Neuron (in vitro differentiated cells): Measurements from ENCODE around the gene POLR3GL.

Source experiments
- H2AFZ ChIP-seq: one replicate; pipeline ENCODE4 v1.6.1; 2013; ENCODE audit warnings: low read depth, mild to moderate bottlenecking, inconsistent platforms, low read length, moderate library complexity
- H3K27me3 ChIP-seq: one replicate; pipeline ENCODE4 v1.6.1; 2013; ENCODE audit warnings: low read length; ENCODE audit not compliant: insufficient read depth
- H3K36me3 ChIP-seq: one replicate; pipeline ENCODE4 v1.6.1; 2013; ENCODE audit warnings: low read length; ENCODE audit not compliant: insufficient read depth
- H3K4me1 ChIP-seq: one replicate; pipeline ENCODE4 v1.6.1; 2013; ENCODE audit warnings: low read length; ENCODE audit not compliant: insufficient read depth
- H3K4me3 ChIP-seq: 2 replicates; pipeline ENCODE4 v1.5.1; 2013; ENCODE audit warnings: mild to moderate bottlenecking, low read length, moderate library complexity
- H3K9me3 ChIP-seq: one replicate; pipeline ENCODE4 v1.6.1; 2013; ENCODE audit warnings: low read length

The POLR3GL gene

DNA sequence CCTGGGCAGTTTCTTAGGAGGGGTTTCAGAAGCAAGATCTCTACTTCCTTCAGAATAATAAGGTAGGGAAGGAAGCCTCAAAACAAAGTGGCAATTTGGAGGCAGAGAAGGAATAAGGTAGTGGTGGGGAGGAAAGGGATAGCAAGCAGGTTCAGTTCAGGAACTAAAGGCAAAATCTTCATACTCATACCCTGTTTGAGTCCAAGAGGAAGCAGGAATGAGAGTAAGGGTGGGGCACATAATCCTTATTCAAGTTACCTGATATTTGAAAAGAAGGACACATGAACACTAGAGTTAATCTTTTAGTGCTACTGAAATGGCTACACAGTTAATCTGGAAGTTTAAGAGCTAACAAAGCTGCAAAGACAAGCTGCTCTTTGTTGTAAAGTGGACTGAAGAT is 28.8 kb upstream of the POLR3GL start:
- H3K36me3 ChIP-seq: peaks cover 42% of the 10 kb centered on the region
- H3K4me1 ChIP-seq: no peaks in the 10 kb centered on the region
- H3K4me3 ChIP-seq: no peak overlapping the region
- no peaks in the 10 kb centered on the region for H3K9me3 ChIP-seq
- H2AFZ ChIP-seq: no peak overlapping the region
- H3K27me3 ChIP-seq: no peaks in the 10 kb centered on the region

DNA sequence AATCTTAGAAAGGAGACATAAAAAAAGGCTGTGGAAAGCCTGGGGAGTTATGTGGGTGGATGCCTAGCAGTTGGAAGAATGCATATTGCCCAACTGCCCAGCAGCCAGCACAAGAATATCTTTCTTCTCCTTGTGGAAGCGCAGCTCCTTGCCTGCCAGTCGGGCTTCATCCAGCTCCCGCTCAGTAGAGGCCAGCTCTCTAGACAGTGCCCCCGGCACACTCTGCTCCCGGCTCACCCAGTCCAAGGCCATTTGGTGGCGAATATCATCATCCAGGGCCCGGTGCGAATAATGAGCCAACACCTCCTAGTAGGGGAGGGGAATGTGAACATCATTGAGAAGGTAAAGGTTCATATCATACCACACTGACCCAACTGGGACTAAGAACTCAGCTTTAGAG is 28.2 kb upstream of the POLR3GL start:
- H3K27me3 ChIP-seq: no peaks in the 10 kb centered on the region
- H3K36me3 ChIP-seq: peaks cover 44% of the 10 kb centered on the region
- no peaks in the 10 kb centered on the region for H3K9me3 ChIP-seq
- H3K4me3 ChIP-seq: no peak overlapping the region
- no peaks in the 10 kb centered on the region for H3K4me1 ChIP-seq
- H2AFZ ChIP-seq: no peak overlapping the region

DNA sequence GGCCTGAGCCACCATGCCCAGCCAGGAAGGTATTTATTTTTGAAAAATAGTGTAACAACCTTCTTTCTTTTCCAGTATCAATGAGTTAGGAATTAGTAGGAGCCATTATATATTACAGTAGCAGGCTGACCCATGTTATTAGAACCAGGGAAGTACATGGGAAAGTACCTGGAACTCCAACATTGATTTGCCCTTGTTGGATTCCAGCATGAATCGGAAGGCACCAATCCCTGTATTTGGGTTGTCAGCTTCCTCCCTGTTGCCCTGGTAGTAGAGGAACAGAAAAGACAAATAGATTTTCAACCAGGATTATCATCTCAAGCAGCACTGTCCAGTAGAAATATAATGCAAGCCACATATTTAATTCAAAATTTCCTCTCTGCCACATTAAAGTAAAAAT is 27.1 kb upstream of the POLR3GL start:
- H3K36me3 ChIP-seq: peaks cover 52% of the 10 kb centered on the region
- H3K4me1 ChIP-seq: no peaks in the 10 kb centered on the region
- no peak overlapping the region for H3K4me3 ChIP-seq
- H2AFZ ChIP-seq: no peak overlapping the region
- no peaks in the 10 kb centered on the region for H3K27me3 ChIP-seq
- H3K9me3 ChIP-seq: no peaks in the 10 kb centered on the region

DNA sequence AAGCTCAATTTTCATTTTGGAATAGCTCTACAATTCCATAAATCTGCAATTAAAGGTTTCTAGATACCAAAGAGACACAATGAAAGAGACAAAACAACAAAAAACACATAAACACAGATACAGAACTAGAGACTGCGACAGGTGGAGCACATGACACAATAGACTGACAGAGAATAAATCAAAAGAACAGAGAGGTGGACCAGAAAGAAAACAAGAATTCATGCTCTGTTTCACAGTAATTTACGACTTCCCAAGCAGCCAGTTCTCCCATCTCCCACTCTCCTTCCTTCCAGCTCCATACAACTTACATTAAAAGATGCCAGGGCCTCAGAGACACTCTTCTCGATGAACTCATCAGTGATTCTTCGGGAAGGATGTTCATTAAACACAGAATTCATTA is 22.1 kb upstream of the POLR3GL start:
- H2AFZ ChIP-seq: no peak overlapping the region
- no peaks in the 10 kb centered on the region for H3K4me1 ChIP-seq
- peaks cover 56% of the 10 kb centered on the region for H3K36me3 ChIP-seq
- H3K27me3 ChIP-seq: no peaks in the 10 kb centered on the region
- H3K4me3 ChIP-seq: no peak overlapping the region
- H3K9me3 ChIP-seq: no peaks in the 10 kb centered on the region

DNA sequence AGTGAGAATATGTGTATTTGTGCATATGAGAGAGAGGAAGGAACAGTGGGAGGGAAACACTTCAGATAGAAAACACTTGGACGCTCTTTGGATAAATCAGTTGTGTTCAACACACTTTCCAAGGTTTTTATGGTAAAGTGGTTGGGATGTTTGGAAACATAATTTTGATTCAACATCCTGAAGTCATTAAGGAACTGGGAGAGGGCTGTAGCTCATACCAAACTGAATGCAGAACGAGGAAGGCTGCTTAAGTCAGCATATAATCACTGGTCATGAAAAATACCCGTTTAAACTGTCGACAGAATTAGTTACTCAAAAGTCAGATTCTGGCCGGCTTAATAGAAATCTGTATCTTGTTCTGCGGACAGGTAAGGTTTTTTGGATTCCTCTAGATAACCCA is 21.6 kb upstream of the POLR3GL start:
- H3K4me3 ChIP-seq: no peak overlapping the region
- H3K27me3 ChIP-seq: no peaks in the 10 kb centered on the region
- H2AFZ ChIP-seq: no peak overlapping the region
- no peaks in the 10 kb centered on the region for H3K9me3 ChIP-seq
- H3K4me1 ChIP-seq: no peaks in the 10 kb centered on the region
- H3K36me3 ChIP-seq: peaks cover 56% of the 10 kb centered on the region

DNA sequence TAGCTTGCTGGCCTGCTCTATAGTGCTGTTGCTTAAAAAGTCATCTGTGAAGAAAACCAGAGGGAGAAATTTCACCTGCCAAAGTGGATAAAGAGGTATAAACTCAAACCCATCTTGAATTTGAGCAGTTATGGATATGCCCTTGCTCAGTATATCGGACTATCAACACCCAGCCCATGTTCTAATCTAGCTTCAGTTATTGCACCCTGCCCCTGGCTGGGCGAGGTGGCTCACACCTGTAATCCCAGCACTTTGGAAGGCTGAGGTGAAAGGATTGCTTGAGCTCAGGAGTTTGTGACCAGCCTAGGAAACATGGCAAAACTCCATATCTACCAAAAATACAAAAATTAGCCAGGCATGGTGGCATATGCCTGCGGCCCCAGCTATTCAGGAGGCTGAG is 20.0 kb upstream of the POLR3GL start:
- H2AFZ ChIP-seq: no peak overlapping the region
- H3K9me3 ChIP-seq: no peaks in the 10 kb centered on the region
- no peaks in the 10 kb centered on the region for H3K4me1 ChIP-seq
- no peak overlapping the region for H3K4me3 ChIP-seq
- no peaks in the 10 kb centered on the region for H3K27me3 ChIP-seq
- peaks cover 65% of the 10 kb centered on the region for H3K36me3 ChIP-seq

DNA sequence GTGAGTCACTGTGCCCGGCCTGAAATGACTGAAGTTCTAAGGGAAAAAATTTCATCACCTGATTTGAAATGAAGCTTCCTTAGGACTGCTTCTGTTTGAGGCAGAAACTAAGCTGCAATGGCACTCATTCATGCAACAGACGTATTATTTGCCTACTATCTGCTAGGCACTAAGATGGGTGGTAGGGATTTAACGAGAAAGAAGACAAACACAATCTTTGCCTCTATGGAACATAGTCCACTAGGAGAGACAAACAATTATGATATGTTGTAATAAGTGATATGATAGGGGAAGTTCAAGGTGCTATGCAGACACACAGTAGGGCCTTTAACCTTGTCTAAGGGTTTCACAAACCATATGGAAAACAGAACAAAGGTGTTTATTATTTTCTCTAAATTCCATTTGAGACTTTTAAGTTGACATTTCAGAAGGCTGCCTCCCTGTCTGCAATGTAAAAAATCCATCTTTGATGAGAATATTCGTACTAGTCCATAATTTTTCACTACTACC is 18.0 kb upstream of the POLR3GL start:
- Histone ChIP-seq H3K27me3 (no peaks in the 10 kb centered on the region), H3K9me3 (no peaks in the 10 kb centered on the region), H3K4me3 (no peak overlapping the region), H3K4me1 (peaks cover 10% of the 10 kb centered on the region), H2AFZ (no peak overlapping the region), H3K36me3 (peaks cover 52% of the 10 kb centered on the region)

DNA sequence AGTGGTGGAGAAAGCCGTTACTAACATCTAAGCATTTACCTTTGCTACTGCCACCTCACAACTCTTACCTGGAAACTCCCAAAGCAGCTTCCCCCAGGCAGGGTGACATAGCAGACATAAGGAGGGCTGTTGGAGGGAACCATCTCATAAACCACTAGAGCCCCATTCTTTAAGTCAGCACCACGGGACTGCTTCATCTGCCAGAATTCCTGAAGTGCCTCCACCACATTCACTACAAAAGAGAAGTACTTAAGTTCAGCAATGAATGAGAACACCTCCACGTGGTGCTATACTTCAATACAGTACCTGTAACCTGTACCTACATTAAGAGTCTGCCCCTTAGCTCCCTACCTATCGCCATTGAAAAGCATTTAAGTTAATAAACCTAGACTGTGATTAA is 16.9 kb upstream of the POLR3GL start:
- peaks cover 46% of the 10 kb centered on the region for H3K36me3 ChIP-seq
- peaks cover 19% of the 10 kb centered on the region for H3K4me1 ChIP-seq
- H3K27me3 ChIP-seq: no peaks in the 10 kb centered on the region
- H3K9me3 ChIP-seq: no peaks in the 10 kb centered on the region
- no peak overlapping the region for H2AFZ ChIP-seq
- no peak overlapping the region for H3K4me3 ChIP-seq

DNA sequence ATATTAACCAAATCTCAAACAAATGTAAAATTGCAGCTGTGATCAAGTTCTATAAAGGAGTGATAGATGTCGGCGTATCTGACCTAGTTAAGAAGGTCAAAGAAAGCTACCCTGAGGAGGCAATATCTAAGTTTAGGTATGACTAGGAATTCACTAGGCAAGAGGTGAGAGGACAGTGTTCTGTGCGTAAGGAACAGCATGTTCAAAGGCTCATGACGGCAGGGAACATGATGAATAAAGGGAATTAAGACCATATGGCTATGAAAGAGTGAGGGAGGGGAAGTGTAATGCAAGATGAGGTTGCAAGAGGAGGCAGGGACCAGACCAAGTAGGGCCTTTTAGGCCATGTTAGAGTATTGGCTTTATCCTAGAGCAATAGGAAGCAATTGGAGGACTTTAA is 15.3 kb upstream of the POLR3GL start:
- no peak overlapping the region for H3K4me3 ChIP-seq
- H3K4me1 ChIP-seq: peaks cover 19% of the 10 kb centered on the region
- no peaks in the 10 kb centered on the region for H3K27me3 ChIP-seq
- peaks cover 31% of the 10 kb centered on the region for H3K36me3 ChIP-seq
- H3K9me3 ChIP-seq: no peaks in the 10 kb centered on the region
- H2AFZ ChIP-seq: no peak overlapping the region

DNA sequence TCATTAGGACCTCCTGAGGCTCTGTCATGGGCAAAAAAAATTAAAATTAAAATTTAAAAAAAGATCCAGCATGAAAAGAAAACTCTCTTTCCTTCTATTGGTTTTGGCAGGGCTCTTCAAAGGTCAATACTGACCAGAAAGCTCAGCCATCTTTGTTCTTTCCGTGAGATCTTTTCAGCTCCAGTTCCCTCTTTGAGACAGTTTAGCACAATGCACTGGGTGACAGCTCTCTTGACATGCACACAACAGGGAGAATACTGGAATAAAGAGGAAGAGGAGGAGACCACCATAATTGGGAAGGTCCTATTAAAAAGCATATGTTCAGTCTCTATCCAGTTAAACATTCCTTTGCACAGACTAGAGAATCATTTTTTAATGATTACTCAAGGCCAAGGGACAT is 13.0 kb upstream of the POLR3GL start:
- H2AFZ ChIP-seq: no peak overlapping the region
- peaks cover 21% of the 10 kb centered on the region for H3K36me3 ChIP-seq
- H3K9me3 ChIP-seq: no peaks in the 10 kb centered on the region
- H3K27me3 ChIP-seq: no peaks in the 10 kb centered on the region
- H3K4me3 ChIP-seq: no peak overlapping the region
- peaks cover 41% of the 10 kb centered on the region for H3K4me1 ChIP-seq

DNA sequence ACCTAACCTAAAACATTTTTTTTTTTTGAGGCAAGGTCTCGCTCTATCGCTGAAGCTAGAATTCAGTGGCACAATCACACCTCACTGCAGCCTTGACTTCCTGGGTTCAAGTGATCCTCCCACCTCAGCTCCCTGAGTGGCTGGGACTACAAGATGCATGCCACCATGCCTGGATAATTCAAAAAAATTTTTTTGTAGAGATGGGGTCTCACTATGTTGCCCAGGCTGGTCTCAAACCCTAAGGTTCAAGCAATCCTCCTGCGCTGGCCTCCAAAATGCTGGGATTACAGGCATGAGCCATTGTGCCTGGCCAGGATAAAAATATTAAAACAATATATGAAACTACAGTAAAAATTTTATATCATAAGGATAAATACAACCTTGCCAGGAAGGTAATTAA is 11.6 kb upstream of the POLR3GL start:
- Histone ChIP-seq H3K9me3 (no peaks in the 10 kb centered on the region), H3K36me3 (peaks cover 9% of the 10 kb centered on the region), H3K4me1 (peaks cover 47% of the 10 kb centered on the region), H3K4me3 (no peak overlapping the region), H3K27me3 (no peaks in the 10 kb centered on the region), H2AFZ (no peak overlapping the region)

DNA sequence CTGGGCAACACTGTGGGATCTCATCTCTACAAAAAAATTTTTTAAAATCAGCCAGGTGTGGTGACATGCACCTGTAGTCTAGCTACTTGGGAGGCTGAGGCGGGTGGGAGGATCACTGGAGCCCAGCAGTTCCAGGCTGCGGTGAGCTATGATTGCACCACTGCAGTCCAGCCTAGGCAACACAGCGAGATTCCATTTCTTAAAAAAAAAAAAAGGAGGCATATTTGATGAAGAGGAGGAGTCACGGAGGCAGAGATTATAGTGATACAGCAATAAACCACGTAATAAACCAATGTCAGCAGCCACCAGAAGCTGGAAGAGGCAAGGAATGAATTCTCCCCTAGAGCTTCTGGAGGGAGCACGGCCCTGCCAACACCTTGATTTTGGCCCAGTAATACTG is 10.6 kb upstream of the POLR3GL start:
- H3K36me3 ChIP-seq: peaks cover 5% of the 10 kb centered on the region
- H3K9me3 ChIP-seq: no peaks in the 10 kb centered on the region
- peaks cover 53% of the 10 kb centered on the region for H3K4me1 ChIP-seq
- no peak overlapping the region for H2AFZ ChIP-seq
- no peaks in the 10 kb centered on the region for H3K27me3 ChIP-seq
- H3K4me3 ChIP-seq: no peak overlapping the region

DNA sequence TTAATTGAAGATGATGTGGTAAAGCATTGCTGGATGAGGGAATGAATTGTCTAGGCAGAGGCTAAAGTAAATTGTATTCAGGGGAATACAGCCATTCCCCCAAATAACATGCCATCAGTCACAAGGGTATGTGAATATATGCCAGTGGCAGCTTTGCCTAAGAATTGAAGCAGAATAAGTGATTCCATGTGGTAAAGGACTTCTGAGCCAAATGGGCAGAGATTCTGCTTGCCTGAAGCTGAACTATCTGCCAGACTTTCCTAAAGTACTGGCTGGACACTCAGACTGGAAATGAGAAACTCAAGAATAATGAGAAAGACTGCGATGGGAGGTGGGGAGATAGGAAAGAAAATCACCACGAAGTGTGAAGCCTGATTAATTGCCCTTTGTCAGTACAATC is 9.1 kb upstream of the POLR3GL start:
- Histone ChIP-seq H3K27me3 (no peaks in the 10 kb centered on the region), H3K4me1 (peaks cover 63% of the 10 kb centered on the region), H2AFZ (no peak overlapping the region), H3K9me3 (no peaks in the 10 kb centered on the region), H3K36me3 (no peaks in the 10 kb centered on the region), H3K4me3 (peak overlapping the region; percentile 70)

DNA sequence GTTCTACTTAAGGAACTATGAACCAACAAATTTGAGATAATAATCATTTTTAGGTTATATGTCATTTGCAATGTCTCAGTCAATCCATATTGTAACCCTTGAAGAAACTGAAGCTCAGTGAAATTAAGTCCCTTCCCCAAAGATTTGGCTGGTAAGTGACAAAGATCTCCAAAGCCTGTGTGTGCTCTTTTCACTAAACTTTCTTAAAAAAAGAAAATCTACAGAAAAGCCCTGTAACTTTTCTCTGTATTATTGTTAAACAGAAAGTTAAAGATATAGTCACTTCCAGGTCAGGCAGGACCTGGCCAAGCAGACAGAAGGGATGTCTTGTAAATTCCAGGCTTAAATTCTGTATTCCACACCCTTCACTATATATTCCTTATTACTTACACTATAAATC is 8.1 kb upstream of the POLR3GL start:
- Histone ChIP-seq H3K27me3 (no peaks in the 10 kb centered on the region), H3K4me3 (peak overlapping the region; percentile 70), H3K4me1 (peaks cover 60% of the 10 kb centered on the region), H2AFZ (no peak overlapping the region), H3K9me3 (no peaks in the 10 kb centered on the region), H3K36me3 (no peaks in the 10 kb centered on the region)
